ENCODE results near the gene TEC.

TEC gene

DNA sequence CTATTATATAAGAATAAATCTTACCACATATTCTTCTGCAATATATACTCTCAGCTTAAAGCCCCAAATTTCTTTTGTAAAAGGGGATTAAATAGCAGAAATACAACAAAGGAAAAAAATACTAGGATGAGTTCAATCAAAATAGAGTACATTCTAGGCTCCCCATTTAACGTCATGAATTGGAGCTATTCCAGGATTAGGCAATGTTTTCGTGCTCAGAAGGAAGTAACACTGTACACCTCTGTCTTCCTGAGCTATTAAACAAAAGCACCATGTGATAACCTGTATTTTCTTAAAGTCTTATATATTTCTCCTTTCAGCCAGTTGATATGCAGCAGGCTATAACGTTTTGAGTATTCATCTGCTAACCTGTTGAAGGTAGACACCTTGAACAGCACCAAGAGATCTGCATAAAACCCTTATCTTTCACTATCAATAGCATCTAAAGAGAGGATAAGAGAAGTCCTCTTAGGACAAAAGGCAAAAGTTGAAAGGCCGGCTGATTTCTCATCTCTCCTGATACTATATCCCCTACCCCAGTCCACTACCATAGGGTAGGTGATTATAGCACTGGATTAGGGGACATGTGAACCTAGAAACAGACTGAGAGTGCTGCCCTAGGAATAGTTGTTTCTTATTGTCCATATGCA lies 31.5 kb downstream of the TEC start:
- Histone ChIP-seq H3K4me3 (ENCODE audit: low read length) (no peak overlapping the region), H3K9me3 (replicated peaks; ENCODE audit: insufficient read depth, low read length) (no peaks in the 10 kb centered on the region), H3K9ac (ENCODE audit: low read length) (no peak overlapping the region), H3K36me3 (replicated peaks; ENCODE audit: insufficient read depth, low read length) (no peaks in the 10 kb centered on the region), H3K27ac (ENCODE audit: low read length) (no peak overlapping the region), H3F3A (ENCODE audit: insufficient read depth, low read length) (no peaks in the 10 kb centered on the region), H3K4me1 (ENCODE audit: low read length) (peaks cover 7% of the 10 kb centered on the region; the same call in 1 of the 2 replicates), H3K79me2 (ENCODE audit: low read length) (peaks cover 94% of the 10 kb centered on the region), H3K4me2 (ENCODE audit: low read depth, low read length) (no peak overlapping the region), H2AFZ (ENCODE audit: low read length) (no peak overlapping the region), H4K20me1 (ENCODE audit: insufficient read depth, low read length) (no peaks in the 10 kb centered on the region), H3K27me3 (replicated peaks; ENCODE audit: insufficient read depth, low read length) (no peaks in the 10 kb centered on the region), H3K9me2 (replicated peaks; ENCODE audit: insufficient read depth, low read length) (no peaks in the 10 kb centered on the region)
- DNase-seq, result no peak
- TF ChIP-seq EZH2phosphoT487 (IDR thresholded peaks at IDR 0.05; ENCODE audit: low read length) (no peak), EZH2 (optimal IDR thresholded peaks at IDR 0.05; ENCODE audit: low read depth, low read length) (no peak)
- TF ChIP-seq, protein P1, sequence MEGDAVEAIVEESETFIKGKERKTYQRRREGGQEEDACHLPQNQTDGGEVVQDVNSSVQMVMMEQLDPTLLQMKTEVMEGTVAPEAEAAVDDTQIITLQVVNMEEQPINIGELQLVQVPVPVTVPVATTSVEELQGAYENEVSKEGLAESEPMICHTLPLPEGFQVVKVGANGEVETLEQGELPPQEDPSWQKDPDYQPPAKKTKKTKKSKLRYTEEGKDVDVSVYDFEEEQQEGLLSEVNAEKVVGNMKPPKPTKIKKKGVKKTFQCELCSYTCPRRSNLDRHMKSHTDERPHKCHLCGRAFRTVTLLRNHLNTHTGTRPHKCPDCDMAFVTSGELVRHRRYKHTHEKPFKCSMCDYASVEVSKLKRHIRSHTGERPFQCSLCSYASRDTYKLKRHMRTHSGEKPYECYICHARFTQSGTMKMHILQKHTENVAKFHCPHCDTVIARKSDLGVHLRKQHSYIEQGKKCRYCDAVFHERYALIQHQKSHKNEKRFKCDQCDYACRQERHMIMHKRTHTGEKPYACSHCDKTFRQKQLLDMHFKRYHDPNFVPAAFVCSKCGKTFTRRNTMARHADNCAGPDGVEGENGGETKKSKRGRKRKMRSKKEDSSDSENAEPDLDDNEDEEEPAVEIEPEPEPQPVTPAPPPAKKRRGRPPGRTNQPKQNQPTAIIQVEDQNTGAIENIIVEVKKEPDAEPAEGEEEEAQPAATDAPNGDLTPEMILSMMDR (IDR thresholded peaks at IDR 0.05; ENCODE audit: low read length), result no peak

GRCh38 chr4:48235050-48235449 lies 34.6 kb downstream of the TEC start:
- no peaks in the 10 kb centered on the region for H3K9me2 ChIP-seq (replicated peaks; ENCODE audit: insufficient read depth, low read length)
- no peaks in the 10 kb centered on the region for H3K36me3 ChIP-seq (replicated peaks; ENCODE audit: insufficient read depth, low read length)
- DNase-seq, result no peak
- no peak overlapping the region for H3K4me3 ChIP-seq (ENCODE audit: low read length)
- no peaks in the 10 kb centered on the region for H3K27me3 ChIP-seq (replicated peaks; ENCODE audit: insufficient read depth, low read length)
- H3K27ac ChIP-seq (ENCODE audit: low read length), result no peak overlapping the region
- H4K20me1 ChIP-seq (ENCODE audit: insufficient read depth, low read length), result no peaks in the 10 kb centered on the region
- H3K9me3 ChIP-seq (replicated peaks; ENCODE audit: insufficient read depth, low read length), result no peaks in the 10 kb centered on the region
- no peak overlapping the region for H3K4me2 ChIP-seq (ENCODE audit: low read depth, low read length)
- TF ChIP-seq, protein P1 (IDR thresholded peaks at IDR 0.05; ENCODE audit: low read length), result no peak
- H3K9ac ChIP-seq (ENCODE audit: low read length), result no peak overlapping the region
- peaks cover 94% of the 10 kb centered on the region for H3K79me2 ChIP-seq (ENCODE audit: low read length)
- peaks cover 7% of the 10 kb centered on the region; the same call in 1 of the 2 replicates for H3K4me1 ChIP-seq (ENCODE audit: low read length)
- H2AFZ ChIP-seq (ENCODE audit: low read length), result no peak overlapping the region
- H3F3A ChIP-seq (ENCODE audit: insufficient read depth, low read length), result no peaks in the 10 kb centered on the region

DNA sequence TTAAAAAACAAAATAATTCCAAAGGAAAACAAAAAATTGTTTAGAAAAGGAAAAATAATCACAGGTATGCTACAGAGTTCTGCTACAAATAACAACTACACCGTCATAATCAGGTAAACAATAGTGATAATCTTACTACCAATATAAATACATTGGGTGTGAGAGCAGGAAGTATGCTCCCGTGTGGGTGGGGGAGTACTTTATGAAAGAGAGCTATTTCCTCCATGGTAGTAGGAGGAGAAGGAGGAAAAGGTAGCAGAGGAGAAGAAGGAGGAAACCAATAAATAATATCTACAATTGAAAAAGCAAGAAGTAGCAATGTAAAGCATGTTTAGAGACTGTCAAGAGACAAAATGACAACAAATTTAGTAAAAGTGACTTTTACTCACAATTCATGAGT lies 35.1 kb downstream of the TEC start:
- peaks cover 7% of the 10 kb centered on the region; the same call in 1 of the 2 replicates for H3K4me1 ChIP-seq (ENCODE audit: low read length)
- no peak for TF ChIP-seq EZH2phosphoT487 (IDR thresholded peaks at IDR 0.05; ENCODE audit: low read length)
- TF ChIP-seq, protein P1 (IDR thresholded peaks at IDR 0.05; ENCODE audit: low read length), result no peak
- TF ChIP-seq EZH2 (optimal IDR thresholded peaks at IDR 0.05; ENCODE audit: low read depth, low read length), result no peak
- no peaks in the 10 kb centered on the region for H4K20me1 ChIP-seq (ENCODE audit: insufficient read depth, low read length)
- no peak overlapping the region for H3K27ac ChIP-seq (ENCODE audit: low read length)
- H3K79me2 ChIP-seq (ENCODE audit: low read length), result peaks cover 90% of the 10 kb centered on the region
- no peak overlapping the region for H3K4me2 ChIP-seq (ENCODE audit: low read depth, low read length)
- H3K27me3 ChIP-seq (replicated peaks; ENCODE audit: insufficient read depth, low read length), result no peaks in the 10 kb centered on the region
- no peak overlapping the region for H3K9ac ChIP-seq (ENCODE audit: low read length)
- no peak for DNase-seq
- no peaks in the 10 kb centered on the region for H3K36me3 ChIP-seq (replicated peaks; ENCODE audit: insufficient read depth, low read length)
- H3F3A ChIP-seq (ENCODE audit: insufficient read depth, low read length), result no peaks in the 10 kb centered on the region
- H2AFZ ChIP-seq (ENCODE audit: low read length), result no peak overlapping the region
- H3K9me2 ChIP-seq (replicated peaks; ENCODE audit: insufficient read depth, low read length), result no peaks in the 10 kb centered on the region
- no peak overlapping the region for H3K4me3 ChIP-seq (ENCODE audit: low read length)
- no peaks in the 10 kb centered on the region for H3K9me3 ChIP-seq (replicated peaks; ENCODE audit: insufficient read depth, low read length)

All from MM.1S (cell line).